Hepatocyte (in vitro differentiated cells): ENCODE data around the gene AQP12A.

Source experiments
- CTCF ChIP-seq: fragments of 200-600 bp; sonication (generic); IDR thresholded peaks from 2 replicates; pipeline ENCODE4 v1.5.1; 2016; ENCODE audit warnings: antibody characterized with exemption, mild to moderate bottlenecking; ENCODE audit not compliant: poor library complexity
- EZH2 ChIP-seq: fragments of 200-600 bp; sonication (generic); IDR thresholded peaks from 2 replicates; pipeline ENCODE4 v1.6.1; 2016; ENCODE audit warnings: antibody characterized with exemption, mild to moderate bottlenecking, borderline replicate concordance
- EZH2phosphoT487 ChIP-seq: fragments of 200-600 bp; sonication (generic); IDR thresholded peaks from one replicate; pipeline ENCODE4 v1.6.1; 2018; ENCODE audit warnings: antibody characterized with exemption, mild to moderate bottlenecking, low read depth, moderate library complexity; ENCODE audit not compliant: unreplicated experiment, severe bottlenecking

- TF ChIP-seq CTCF: no peak
- no peak for TF ChIP-seq EZH2
- no peak for TF ChIP-seq EZH2phosphoT487
These were observed 3.1 kb upstream of the AQP12A start for GRCh38 chr2:240688553-240688919.
